Vagina (tissue), 2 donors: ENCODE measurements around the gene HMCN1.

Experiments
- POLR2A ChIP-seq, 2 donors: fragments of 450-650 bp; IDR thresholded peaks; one replicate each; pipeline ENCODE4 v1.6.1; 2017; ENCODE audit warnings: antibody characterized with exemption in 2 of 2, mild to moderate bottlenecking in 2 of 2, moderate library complexity in 2 of 2
- POLR2AphosphoS5 ChIP-seq, 2 donors: sonication (generic); formaldehyde crosslinking; IDR thresholded peaks; one replicate each; pipeline ENCODE4 v1.9.0; 2017; ENCODE audit warnings: antibody characterized with exemption in 2 of 2, mild to moderate bottlenecking in 2 of 2, low read depth in 1 of 2; ENCODE audit not compliant: insufficient read depth in 1 of 2
- TF ChIP-seq, protein P1 (sequence below), 3 experiments: fragments of 450-650 bp in 2 of 3; fragments of 200-600 bp in 1 of 3; sonication (generic) in 1 of 3; IDR thresholded peaks; one replicate each; pipeline ENCODE4 v1.5.1; 2017 to 2019; ENCODE audit warnings: antibody characterized with exemption in 3 of 3, mild to moderate bottlenecking in 2 of 3, moderate library complexity in 2 of 3

- TF ChIP-seq POLR2AphosphoS5 (IDR thresholded peaks at IDR 0.05; ENCODE audit: insufficient read depth in 1 of 2, low read depth in 1 of 2) (no peak), POLR2A (IDR thresholded peaks at IDR 0.05) (no peak)
- TF ChIP-seq, protein P1, sequence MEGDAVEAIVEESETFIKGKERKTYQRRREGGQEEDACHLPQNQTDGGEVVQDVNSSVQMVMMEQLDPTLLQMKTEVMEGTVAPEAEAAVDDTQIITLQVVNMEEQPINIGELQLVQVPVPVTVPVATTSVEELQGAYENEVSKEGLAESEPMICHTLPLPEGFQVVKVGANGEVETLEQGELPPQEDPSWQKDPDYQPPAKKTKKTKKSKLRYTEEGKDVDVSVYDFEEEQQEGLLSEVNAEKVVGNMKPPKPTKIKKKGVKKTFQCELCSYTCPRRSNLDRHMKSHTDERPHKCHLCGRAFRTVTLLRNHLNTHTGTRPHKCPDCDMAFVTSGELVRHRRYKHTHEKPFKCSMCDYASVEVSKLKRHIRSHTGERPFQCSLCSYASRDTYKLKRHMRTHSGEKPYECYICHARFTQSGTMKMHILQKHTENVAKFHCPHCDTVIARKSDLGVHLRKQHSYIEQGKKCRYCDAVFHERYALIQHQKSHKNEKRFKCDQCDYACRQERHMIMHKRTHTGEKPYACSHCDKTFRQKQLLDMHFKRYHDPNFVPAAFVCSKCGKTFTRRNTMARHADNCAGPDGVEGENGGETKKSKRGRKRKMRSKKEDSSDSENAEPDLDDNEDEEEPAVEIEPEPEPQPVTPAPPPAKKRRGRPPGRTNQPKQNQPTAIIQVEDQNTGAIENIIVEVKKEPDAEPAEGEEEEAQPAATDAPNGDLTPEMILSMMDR (IDR thresholded peaks at IDR 0.05): no peak
Measured at GRCh38 chr1:185894791-185895190, 160.6 kb downstream of the HMCN1 start.
